IPS-11a (cell line): Measurements from ENCODE around the gene RASGEF1B.

Source experiments
- H3K4me3 ChIP-seq: one replicate; pipeline ENCODE4 v1.5.1; 2013; ENCODE audit warnings: low read depth, low read length, control low read depth

Gene RASGEF1B

GRCh38 chr4:81466841-81467671 lies 4.7 kb downstream of the RASGEF1B start:
- H3K4me3 ChIP-seq = no peak overlapping the region

GRCh38 chr4:81465406-81466340 lies 6.0 kb downstream of the RASGEF1B start:
- no peak overlapping the region for H3K4me3 ChIP-seq

- no peak overlapping the region for H3K4me3 ChIP-seq
Observed at GRCh38 chr4:81460834-81461233, 10.9 kb downstream of the RASGEF1B start.

- no peak overlapping the region for H3K4me3 ChIP-seq
Observed at GRCh38 chr4:81460191-81460701, 11.5 kb downstream of the RASGEF1B start.

GRCh38 chr4:81459228-81459627 lies 12.5 kb downstream of the RASGEF1B start:
- H3K4me3 ChIP-seq = no peak overlapping the region

- H3K4me3 ChIP-seq = no peak overlapping the region
Observed at GRCh38 chr4:81457921-81458520, 13.7 kb downstream of the RASGEF1B start.

GRCh38 chr4:81457345-81457744 lies 14.4 kb downstream of the RASGEF1B start:
- no peak overlapping the region for H3K4me3 ChIP-seq

GRCh38 chr4:81455897-81456296 lies 15.8 kb downstream of the RASGEF1B start:
- H3K4me3 ChIP-seq = no peak overlapping the region

- H3K4me3 ChIP-seq = no peak overlapping the region
Observed at GRCh38 chr4:81454948-81455347, 16.8 kb downstream of the RASGEF1B start.

GRCh38 chr4:81454499-81454898 lies 17.2 kb downstream of the RASGEF1B start:
- no peak overlapping the region for H3K4me3 ChIP-seq

- H3K4me3 ChIP-seq = no peak overlapping the region
Observed at GRCh38 chr4:81453024-81453423, 18.7 kb downstream of the RASGEF1B start.

GRCh38 chr4:81452452-81453006 lies 19.2 kb downstream of the RASGEF1B start:
- no peak overlapping the region for H3K4me3 ChIP-seq

GRCh38 chr4:81449015-81449414 lies 22.7 kb downstream of the RASGEF1B start:
- H3K4me3 ChIP-seq = no peak overlapping the region

- H3K4me3 ChIP-seq = no peak overlapping the region
Observed at GRCh38 chr4:81447566-81448229, 24.0 kb downstream of the RASGEF1B start.

- H3K4me3 ChIP-seq = no peak overlapping the region
Observed at GRCh38 chr4:81446634-81447033, 25.1 kb downstream of the RASGEF1B start.

GRCh38 chr4:81445196-81445595 lies 26.5 kb downstream of the RASGEF1B start:
- H3K4me3 ChIP-seq = no peak overlapping the region

GRCh38 chr4:81442484-81443085 lies 29.1 kb downstream of the RASGEF1B start:
- H3K4me3 ChIP-seq = no peak overlapping the region

GRCh38 chr4:81440949-81441348 lies 30.8 kb downstream of the RASGEF1B start:
- H3K4me3 ChIP-seq = no peak overlapping the region

GRCh38 chr4:81436941-81437574 lies 34.6 kb downstream of the RASGEF1B start:
- H3K4me3 ChIP-seq = no peak overlapping the region
